Activated gamma-delta T cell treated with anti-CD3 and anti-CD28 coated beads, Interleukin-2, amount 50 U/mL, for 16 hours (primary cell): ENCODE measurements around the gene TANGO6.

Experiments
- DNase-seq: peaks from one replicate; pipeline ENCODE4 v3.0.0-alpha.2; 2020; ENCODE audit warnings: low read depth

The TANGO6 gene

DNA sequence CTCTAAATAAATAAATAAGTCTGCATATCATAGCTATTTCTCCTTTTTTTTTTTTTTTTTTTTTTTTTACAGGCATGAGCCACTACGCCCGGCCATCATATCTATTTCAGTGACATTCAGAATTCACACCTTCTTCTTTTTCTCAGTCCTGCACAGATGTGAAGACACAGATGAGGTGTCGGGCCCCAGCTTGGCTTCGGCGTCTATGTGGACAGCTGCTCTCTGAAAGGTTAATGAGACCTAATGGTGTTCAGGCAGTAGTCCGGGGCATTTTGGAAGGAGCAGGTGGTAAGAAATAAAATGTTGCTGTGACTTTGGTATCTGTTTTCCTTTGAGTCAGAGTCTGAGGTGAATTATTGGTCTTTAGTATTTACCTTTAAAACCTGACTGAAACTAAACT, 23.6 kb downstream of the TANGO6 start:
- DNase-seq = no peak

DNA sequence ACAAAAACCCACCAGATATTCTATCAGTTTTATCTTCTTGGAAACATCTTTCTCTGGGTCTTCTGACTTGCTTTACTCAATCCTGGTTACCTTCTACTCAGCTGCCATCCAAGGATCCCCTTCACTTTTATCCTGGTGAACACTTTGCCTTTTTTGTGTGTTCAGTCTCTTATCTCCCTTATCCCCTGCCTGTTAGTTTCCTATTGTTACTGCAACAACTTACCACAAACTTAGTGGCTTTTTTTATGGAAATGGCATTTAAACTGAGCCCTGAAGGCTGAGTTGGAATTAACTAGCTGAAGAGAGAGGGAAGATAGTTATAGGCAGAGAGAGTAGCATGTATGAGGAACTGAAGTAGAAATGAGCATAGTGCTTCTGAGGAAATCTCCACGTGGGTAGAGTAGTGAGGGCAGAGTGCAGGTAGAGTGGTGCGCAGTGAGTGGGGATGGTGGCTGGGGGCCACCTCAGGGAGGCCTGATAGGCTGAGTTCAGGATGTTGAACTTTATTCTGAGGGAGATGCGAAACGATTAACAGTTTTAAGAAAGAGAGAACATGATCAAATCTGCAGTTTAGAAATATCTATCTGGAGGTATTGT, 26.3 kb downstream of the TANGO6 start:
- no peak for DNase-seq

DNA sequence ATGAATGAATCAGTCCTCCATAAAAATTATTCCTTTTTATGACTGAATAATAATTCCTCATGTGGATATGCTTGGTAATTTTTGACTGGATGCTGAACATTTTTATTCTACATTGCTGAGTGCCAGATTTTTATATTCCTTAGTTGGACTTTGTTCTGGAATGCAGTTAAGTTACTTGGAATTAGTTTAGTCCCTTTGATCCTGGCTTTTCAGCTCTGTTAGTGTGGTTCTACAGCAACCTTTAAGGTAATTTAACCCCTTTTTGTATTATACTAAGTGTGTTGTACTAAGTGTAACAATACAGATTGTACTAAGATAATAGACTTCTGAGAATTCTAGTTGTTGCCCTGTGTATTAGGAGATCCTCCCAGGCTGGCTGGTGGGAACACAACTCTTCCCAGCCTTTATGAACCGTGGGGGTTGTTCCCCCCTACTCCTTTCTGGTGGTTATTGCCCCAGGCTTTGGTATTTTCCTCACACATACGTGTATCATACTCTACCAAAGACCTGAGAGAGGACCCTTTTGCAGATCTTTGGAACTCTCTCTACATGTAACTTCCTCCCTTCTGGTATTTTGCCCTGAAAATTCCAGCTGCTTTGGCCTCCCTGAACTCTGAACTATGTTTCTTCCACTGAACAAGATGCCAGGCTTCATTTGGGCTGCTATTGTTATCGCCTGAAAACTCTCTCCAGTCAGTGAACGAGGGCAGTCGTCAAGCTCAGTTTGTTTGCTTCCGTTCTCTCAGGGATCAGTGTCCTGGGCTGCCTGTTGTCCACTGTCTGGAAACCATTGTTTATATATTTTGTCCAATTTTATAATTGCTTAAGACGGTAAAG, 30.5 kb downstream of the TANGO6 start:
- DNase-seq = no peak

DNA sequence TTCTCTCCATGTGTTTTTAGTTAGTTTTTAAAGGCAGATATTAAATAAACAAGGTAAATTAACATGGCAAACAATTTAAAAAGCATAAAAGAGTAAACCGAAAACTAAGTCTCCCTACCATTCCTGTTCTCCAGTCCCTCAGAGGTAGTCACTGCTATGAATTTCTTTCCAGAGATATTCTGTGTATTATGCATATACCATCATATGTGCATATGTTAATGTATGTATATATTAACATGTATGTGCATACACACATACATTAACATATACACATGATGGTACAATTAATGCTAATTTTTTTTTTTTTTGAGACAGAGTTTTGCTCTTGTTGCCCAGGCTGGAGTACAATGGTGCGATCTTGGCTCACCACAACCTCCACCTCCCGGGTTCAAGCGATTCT, 32.5 kb downstream of the TANGO6 start:
- no peak for DNase-seq

DNA sequence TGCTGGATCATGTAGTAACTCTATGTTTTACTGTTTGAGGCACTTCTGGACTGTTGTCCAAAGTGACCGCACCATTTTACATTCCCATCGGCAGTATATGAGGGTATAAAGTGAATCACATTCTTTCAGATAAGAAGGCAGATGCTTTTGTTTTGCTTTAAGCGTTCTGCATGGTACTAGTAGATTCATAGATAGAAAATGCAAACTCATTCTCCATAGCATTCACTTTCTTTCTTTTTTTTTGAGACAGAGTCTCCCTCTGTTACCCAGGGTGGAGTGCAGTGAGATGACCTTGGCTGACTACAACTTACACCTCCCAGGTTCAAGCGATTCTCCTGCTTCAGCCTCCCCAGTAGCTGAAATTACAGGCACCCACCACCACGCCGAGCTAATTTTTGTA, 40.4 kb downstream of the TANGO6 start:
- DNase-seq = no peak

DNA sequence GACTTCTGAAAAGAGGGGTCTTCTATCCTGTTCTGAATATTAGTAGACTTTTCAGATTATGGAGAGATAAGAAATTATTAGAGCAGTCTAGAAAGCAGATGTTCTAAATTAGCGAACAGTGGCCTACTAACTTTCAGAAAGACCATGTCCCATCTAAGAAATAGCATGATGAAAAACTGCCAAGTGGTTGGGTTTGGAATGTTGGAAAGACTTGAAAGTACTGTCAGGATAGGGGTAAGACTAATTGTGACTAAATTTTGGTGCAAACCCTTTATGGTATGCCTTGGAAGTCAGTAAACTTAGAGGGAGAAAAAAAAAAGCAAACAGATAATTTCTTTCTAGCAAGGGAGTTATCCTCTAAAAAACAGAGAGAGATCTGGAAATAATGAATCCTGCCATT, 41.1 kb downstream of the TANGO6 start:
- DNase-seq = no peak

DNA sequence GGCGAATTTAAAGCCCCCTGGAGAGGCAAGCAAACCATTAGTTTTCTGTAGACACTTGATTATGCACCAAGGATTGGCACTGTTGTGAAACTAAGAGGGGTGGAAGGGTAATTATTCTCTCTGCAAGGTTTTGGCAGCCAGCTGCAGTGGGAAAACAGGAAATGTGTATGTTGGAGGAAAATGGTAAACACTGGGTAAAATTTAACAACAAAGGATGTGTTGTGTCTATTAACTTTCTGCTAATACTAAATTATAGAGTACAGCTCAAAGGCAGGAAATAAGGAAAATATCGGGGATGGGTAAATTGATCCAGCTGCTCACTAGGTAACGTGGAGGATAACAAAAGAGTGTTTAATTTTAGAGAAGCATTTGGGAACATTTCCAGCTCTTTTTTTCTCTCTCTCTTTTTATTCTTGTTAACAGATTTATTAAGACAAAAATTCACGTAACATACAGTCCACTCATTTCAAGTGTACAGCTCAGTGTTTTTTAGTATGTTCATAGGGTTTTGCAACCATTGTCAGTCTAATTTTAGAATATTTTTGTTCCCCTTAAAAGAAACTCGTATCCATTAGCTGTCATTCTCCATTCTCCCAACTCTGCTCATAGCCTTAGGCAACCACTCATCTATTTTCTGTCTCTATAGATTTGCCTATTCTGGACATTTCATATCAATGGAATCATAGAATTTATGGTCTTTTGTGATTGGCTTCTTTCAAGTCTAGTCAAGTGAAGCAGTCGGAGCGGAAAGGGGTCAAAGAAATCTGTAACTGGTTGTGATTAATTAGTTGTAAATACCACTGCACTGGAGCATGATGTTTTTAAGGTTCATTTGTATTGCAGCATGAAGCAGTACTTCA, 41.8 kb downstream of the TANGO6 start:
- no peak for DNase-seq

DNA sequence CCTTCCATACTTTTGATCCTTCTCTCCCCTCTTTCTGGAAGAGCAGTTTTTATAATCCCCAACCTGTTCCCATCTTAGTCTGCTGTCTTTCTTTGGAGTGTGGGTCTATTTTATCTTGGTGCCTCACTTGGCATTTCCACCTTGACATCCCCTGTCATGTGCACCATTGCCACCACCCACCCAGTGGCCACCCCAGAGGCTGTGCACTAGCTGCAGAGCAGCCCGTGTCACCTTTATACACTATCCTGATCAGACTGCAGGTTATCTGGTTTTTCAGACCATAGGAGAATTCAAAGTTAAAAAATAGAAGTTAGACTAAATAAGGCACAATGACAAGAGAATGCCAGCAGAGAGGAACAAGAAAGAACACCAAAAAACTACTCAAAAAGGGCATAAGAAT, 43.8 kb downstream of the TANGO6 start:
- DNase-seq = no peak

DNA sequence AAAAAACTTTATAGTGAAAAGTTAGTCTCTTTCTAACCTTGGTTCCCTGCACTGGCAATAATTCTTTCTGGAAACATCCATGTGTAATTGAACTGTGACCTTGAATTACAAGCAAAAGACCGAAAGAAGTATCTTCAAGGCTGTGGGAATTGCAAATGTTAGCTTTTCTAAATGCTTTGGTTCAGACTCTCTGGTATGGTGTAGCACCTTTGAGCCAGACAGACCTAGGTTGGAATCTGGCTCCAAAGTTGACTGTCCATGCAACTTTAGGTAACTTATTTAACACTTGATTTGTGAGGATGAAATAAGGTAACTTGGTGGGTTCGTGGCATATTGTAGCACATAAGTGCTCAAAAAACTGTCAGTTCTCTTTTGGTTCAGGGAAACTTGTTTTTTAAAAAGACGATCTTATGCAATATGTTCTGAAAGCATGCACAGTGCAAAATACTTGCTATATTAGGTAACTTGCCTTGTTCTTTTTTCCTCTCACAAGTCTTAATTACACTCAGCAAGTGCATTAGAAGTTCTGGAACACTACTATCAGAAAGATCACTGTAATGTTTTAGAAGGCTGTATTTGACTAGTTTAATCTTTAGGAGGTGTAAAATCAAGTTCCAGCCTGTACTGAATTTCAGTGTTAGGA, 46.3 kb downstream of the TANGO6 start:
- DNase-seq = no peak

DNA sequence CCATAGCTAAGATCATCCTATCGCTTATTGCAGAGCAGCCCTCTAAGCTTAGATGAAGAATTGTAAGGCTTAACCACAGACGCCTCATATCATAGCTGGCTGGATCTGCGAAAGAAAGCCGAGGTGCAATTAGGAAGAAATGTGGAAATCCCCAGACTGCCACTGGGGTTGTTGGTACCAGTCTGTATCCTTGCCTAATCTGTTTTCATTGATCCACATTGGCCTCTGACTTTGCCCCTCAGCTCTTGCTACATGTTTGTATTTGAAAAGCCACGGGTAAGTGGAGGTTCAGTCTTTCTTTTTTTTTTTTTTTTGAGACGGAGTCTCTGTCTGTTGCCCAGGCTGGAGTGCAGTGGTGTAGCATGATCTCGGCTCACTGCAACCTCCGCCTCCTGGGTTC, 48.9 kb downstream of the TANGO6 start:
- DNase-seq = no peak

DNA sequence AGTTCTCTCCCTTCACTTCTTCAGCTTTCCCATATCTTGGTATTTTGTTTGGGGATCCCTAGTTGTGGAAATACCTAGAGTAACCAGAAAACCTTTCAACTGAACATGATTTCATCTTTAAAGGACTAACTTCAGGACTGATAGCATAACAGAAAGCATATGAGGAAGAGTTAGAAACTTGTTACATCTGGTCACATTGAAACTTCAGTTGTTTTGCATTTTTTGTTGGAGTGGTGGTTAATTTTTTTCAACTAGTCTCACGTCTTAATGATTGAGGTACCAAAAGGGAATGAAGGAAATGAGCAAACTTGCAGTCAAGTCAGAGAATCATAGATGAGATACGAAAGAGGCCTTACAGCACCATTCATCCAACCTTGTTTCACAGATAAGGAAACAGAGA, 49.6 kb downstream of the TANGO6 start:
- no peak for DNase-seq

DNA sequence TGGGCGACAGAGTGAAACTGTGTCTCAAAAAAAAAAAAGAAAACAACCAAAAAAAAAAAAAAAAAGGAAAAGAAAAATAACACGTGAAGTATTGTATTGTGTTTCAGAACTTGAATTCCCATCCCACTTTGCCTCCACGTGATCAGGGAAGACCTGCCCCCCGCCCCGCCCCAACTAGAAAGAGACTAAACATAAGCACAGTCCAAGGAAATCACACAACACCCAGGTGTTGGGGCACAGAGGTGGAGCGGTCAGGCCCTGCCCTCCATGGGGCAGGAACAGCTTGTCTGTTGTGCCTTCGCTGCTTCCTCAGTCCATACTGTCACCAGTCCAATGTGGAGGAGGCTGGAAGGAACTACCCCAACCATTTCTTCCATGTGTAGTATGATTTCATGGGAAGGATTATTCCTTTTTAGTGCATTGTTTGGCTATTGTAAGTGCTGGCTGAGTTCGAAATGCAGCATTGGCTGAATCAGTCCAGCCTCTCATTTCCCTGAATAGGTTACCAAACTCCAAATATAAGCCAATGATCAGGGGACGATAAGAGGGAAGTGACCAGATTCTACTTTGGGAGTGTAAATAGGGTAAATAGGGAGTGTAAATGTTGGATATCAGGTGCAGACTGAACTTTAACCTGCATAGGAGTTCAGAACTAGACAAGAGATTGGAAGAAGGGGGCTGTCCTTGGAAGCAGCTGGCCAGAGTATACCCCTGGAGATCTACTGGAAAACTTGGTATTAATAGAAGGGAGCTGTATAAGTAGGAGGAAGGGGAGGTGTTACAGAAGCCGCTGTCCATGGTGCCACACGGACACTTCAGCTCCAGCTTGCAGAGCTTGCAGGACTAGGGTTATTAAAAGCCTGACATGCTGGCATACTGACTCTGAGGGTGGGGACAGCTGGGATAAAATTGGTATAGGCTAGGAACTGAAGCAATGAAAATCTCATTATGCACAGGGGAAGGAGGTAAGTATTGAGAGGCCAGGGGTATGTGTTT, 50.7 kb downstream of the TANGO6 start:
- no peak for DNase-seq

DNA sequence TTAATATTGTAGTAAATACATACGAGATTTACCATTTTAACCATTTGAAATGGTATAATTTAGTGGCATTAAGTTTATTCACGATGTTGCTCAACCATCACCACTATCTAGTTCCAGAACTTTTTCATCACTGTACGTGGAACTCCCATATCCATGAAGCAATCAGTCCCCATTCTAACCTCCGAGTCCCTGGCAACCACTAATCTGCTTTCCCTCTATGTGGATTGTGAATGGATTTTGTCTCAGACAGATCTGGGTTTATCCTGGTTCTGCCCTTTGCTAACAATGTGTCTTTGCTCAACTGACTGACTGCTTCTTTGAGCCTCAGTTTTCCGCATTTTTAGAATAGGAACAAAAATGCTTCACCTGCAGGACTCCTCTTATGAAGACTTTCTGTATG, 51.4 kb downstream of the TANGO6 start:
- no peak for DNase-seq

DNA sequence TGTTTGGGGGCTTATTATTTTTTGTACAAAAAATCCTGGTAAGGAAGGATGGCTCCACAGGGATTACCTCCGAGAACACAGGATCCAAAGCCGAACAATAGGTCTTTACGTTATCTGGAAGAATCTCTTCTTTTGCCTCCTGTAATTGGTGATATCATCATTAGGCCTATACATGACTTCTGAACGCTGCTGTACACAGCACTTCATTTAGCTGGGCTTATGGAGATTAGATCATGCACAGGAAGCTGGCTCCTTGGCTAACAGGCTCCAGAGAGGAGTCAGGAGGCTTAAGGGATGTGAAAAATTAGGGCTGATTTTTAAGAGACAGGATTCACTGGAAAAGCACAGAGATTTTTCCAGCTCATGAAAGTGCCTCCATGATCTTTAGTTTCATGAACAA, 54.7 kb downstream of the TANGO6 start:
- no peak for DNase-seq

DNA sequence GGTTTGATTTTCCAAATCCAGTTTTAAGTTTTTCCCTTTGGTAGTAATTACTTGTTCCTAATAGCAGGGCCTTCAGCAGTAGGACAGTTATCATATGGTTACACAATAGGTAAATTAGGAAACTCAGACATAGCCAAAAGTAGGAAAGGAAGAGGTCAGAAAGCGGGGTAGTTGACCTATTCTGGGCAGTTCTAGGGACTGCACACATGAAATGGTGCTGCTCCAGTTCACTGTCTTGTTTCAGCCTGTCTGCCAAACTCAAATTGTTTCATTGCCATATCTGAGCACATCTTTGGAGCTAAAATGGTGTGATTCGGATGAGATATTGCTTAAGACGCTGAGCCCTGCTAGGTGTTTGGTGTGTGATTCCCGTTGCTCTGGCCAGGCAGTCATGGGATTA, 56.7 kb downstream of the TANGO6 start:
- DNase-seq = no peak

DNA sequence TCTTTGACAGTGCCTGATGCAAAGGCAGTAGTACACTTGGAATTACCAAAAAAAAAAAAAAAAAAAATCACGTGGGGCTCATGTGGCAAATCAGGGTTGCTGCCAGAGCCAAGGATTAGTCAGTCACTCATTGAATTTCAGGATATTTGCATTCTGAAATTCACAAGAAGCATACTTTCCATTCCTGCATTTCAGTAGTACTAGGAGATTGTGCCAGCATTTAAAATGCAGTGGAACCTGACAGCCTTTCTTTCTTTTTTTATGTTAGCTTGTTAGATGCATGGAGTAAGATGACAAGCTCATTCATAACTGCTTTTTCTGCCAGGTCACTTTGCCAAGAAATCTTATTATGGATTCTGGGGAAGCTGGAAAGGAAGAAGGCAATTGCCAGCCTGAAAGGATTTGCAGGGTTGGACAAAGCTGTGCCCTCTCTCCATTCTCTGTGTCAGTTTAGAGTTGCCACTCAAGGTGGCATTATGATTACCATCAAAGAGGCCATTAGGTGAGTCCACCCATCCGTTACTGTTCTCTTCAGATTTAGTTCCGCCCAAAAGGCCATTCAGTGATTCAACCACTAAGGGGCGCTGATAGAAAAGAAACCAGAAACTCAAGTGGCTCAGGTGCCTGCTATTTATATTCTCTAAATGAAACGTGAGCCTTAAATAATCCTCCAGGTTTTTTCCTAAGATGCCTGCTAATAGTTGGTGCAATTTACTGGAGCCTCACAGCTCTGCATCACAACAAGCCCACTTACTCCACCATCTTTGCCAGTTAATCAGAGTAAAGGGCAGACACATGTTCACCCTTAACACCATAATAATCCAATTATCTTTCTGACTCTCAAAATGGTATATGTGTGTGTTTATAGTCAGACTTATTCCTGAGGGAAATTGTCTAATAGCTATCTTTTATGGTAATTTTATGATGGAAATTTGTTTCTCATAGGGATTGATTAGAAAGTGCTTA, 59.0 kb downstream of the TANGO6 start:
- no peak for DNase-seq

DNA sequence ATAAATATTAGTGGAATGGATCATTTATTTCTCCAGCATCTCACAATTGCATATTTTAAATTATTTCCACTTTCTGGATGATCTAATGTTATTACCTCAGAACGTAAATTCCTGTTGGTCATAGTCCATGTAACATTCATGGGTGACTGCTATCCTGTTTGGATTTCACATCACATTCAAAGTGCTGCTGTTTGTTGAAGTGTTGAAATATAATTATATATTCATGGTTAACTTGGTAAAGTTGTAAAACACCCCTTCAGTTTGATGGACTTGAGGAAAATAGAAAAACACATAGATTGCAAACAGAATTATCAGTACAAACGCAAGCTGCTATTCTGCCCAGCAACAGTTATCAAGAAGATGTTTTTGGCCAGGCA, 59.6 kb downstream of the TANGO6 start:
- no peak for DNase-seq

DNA sequence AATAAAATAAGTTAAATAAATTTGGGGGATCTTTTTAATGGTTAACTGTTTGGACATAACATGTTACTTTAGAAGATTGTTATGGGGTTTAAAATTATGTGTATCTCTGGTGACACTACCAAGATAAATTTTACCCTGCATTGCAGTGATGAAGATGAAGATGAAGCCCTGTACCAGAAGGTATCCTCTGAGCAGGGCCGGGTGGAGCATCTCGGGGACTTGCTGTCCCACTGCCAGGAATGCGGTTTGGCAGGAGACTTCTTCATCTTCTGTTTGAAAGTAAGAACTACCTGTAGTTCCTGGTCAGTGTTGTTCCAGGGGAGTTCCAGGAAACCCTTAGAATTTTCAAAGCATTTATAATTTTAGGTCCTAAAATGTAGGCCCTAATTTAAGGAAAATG, 64.0 kb downstream of the TANGO6 start:
- no peak for DNase-seq

DNA sequence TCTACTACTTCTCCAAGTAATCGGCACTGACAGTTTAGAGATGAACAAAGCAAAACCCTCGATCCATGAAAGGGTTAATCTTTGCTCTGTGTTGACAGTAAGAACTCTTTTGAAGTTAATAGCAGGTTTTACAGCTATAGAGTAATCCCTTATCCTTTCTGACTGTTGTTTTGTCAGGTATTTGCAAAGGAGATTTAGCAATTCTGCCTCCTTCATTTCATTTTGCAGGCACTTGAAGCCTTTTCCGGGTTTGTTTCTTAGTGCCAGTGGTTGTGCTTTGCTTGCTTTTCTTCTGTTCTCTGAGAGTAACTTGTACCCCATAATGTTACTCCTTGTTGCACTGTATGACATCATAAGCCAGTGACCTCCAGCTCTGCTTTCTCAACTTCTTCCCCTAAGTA, 64.5 kb downstream of the TANGO6 start:
- DNase-seq = no peak

DNA sequence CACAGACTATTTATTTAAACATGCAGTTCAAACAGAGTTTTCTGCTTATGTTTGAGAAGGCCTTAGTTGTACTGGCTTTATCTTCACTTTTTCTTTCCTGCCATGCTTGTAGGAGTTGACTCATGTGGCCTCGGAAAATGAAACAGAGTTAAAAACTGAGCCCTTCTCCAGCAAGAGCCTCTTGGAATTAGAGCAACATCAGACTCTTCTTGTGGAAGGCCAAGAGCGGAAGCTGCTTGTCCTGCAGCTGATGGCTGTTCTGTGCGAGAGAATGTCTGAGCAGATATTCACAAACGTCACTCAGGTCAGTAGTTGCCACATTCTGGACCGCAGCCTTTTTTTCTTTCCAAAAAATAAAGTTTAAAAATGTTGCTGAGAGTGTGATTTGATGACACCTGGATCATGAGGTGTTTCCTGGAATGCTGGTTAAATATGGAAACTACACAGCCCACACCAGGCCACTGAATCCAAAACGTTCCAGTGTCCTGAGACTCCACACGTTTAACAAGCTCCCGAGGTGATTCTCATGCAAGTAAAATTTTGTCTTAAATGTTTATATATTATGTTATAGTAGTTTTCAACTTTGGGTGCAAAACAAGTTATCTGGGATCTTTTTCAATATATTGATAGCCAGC, 65.9 kb downstream of the TANGO6 start:
- DNase-seq = no peak
